Activated CD8-positive, alpha-beta memory T cell treated with anti-CD3 and anti-CD28 coated beads, Interleukin-2, amount 50 U/mL, for 4 hours (primary cell): ENCODE data around the gene NCOA1.
"Not testable (repeated sequence)": the region's sequence is repeated elsewhere in the genome, so short reads cannot be mapped to it uniquely, and the experiment has no call there.

Experiments used
- DNase-seq: peaks from one replicate; pipeline ENCODE4 v3.0.0-alpha.2; 2020

Gene NCOA1

DNA sequence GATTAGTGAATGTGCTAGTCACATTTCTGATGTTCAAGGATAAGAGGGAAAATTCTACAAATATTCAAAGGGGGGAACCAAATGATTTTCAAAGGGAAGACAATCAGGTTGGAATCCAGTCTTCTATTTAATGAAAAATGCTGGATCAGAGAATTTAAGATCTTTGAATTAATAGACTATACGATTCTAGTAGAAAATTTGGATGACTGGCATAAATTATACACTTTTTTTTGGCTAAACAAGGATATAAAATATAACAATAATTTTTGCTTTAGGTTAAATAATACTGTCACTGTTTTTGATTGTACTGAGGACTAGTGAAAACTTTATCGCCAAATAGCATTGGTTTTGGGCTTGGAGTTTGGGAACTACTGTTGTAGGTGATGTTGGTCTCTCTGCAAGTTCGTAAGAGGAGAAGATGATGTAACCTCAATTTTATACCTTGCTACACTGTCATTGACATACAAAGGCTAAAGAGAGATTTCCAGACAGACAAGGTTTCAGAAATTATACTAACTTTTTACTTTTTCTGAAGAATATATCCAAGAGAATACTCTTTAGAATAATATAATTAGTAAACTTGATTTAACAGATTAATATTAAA, 51.3 kb downstream of the NCOA1 start:
- no peak for DNase-seq

DNA sequence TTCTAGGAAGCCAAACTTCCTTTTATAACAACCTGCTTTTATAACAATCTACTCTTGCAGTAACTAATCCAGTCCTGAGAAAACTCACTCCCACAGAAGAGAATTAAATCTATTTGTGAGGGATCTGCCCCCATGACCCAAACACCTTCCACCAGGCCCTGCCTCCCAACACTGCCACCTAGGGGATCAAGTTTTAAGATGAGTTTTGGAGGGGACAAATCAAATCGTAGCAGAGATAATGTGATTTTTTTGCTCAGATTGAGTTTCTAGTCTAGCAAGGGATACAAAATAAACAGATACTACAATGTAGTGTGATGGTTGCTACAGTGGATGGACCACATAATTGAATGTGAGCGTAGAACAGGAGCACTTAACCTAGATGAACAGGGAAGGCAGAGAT, 52.2 kb downstream of the NCOA1 start:
- no peak for DNase-seq

DNA sequence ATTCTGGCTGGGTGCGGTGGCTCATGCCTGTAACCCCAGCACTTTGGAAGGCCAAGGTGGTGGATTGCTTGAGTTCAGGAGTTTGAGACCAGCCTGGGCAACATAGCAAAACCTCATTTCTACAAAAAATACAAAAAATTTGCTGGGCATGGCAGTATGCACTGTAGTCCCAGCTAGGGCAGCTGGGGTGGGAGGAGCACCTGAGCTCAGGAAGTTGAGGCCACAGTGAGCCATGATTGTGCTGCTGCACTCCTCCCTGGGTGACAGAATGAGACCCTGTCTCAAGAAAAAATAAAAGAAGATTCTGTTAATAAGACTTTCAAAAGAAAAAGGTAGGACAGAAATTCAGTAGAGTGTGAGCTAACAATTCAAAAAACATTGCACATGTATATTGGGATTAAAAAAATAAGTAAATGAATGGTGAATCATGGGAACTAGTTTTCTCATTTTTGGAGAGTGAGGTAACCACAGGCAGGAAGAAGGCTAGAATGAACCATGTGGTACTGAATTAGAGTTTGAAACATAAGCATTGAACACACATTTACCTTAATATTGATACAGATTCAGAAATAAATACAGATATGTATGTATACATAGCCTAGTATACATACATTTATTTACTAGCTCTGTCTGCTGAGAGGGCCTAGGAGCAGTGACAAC, 53.5 kb downstream of the NCOA1 start:
- DNase-seq = no peak

DNA sequence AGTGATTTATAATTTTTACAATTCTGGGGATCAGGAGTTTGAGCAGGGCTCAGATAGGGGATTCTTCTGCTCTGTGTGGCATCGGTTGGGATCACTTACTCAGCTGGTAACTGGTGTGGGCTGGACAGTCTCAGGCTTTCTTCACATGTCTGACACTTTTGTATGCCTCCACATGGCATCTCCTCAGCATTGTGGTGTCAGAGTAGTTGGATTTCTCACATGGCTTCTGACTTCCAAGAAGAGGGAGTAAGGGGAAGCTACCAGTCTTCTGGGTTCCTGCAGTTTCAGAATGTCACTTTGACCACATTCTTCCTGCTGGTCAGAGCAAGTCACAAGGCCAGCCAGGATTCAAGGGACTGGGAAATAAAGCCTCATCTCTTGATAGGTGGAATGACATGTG, 55.6 kb downstream of the NCOA1 start:
- no peak for DNase-seq

DNA sequence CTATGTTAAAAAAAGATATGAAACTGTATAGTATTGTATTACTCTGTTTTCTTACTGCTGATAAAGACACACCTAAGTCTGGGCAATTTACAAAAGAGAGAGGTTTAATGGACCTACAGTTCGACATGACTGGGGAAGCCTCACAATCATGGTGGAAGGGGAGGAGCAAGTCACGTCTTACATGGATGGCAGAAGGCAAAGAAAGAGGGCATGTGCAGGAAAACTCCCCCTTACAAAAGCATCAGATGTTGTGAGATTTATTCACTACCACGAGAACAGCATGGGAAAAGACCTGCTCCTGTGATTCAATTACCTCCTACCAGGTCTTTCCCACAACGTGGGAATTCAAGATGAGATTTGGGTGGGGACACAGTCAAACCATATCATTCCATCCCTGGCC, 57.0 kb downstream of the NCOA1 start:
- no peak for DNase-seq

DNA sequence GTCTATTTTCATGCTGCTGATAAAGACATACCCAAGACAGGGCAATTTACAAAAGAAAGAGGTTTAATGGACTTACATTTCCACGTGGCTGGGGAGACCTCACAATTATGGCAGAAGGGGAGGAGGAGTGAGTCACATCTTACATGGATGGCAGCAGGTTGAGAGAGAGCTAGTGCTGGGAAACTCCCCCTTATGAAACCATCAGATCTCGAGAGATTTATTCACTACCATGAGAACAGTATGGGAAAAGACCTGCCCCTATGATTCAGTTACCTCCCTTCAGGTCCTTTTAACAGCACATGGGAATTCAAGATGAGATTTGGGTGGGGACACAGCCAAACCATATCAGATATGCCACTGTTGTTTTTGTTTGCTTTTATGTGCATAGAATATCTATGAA, 59.2 kb downstream of the NCOA1 start:
- not testable (repeated sequence) for DNase-seq

DNA sequence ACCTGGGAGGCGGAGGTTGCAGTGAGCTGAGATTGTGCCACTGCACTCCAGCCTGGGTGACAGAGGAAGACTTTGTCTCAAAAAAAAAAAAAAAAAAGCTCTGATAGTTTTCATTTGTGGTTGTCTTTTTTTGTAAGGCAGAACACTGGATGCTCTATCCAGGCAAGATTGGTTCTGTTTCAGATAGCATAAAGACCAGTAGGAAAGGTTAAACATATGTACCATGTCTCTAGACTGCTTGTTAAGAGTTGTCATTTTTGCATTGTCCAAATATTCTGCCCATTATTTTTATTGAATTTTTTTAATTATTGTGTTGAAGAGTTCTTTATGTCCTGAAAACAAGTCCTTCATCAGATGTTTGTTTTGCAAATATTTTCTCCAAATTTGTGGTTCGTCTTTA, 60.0 kb downstream of the NCOA1 start:
- no peak for DNase-seq

DNA sequence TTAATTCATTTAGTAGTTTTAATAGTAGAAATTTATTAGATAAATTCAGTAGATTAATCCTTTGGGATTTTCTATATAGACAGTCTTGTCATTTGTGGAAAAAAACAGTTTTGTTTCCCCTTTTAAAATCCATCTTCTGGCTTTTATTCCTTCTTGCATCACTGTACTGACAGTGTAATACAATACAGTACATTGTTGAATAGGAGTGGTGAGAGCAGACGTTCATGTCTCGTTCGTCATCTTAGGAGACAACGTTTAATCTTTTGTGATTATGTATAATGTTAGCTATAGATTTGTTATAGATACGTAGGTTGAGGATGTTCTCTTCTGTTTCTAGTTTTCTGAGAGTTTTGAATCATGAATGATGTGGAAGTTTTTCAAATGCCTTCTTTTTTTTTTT, 61.8 kb downstream of the NCOA1 start:
- DNase-seq = no peak

DNA sequence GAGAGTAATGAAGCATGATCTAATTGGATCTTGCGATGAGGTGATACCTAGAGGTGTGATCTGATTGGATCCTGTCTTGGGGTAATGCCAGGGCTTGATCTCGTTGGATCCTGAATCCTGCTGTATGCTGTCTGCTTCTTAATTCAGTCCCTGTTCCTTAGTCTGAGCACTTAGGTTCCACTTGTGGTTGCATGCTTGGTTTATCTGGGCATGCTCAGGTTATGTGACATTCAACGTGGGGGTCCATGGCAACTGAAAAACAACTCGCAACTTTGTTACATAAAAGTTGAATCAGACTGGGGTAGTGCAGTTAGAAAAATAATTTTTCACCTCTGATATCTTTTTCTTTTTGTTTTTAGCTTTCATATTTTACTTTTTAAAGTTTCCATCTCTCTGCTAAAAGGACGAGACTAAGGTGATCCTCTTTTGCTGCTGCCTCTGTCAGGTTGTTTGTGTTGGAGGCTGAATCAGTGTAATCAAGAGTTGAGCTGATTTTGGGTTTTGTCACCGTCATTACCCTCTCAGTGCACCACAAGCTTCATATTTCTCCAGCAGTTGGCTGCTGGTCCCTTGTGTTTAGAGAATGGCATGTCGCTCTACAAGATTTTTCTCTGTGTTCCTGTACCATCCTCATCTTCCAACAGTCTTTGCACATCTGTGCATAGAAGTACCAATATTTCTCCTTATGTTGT, 67.9 kb downstream of the NCOA1 start:
- no peak for DNase-seq

DNA sequence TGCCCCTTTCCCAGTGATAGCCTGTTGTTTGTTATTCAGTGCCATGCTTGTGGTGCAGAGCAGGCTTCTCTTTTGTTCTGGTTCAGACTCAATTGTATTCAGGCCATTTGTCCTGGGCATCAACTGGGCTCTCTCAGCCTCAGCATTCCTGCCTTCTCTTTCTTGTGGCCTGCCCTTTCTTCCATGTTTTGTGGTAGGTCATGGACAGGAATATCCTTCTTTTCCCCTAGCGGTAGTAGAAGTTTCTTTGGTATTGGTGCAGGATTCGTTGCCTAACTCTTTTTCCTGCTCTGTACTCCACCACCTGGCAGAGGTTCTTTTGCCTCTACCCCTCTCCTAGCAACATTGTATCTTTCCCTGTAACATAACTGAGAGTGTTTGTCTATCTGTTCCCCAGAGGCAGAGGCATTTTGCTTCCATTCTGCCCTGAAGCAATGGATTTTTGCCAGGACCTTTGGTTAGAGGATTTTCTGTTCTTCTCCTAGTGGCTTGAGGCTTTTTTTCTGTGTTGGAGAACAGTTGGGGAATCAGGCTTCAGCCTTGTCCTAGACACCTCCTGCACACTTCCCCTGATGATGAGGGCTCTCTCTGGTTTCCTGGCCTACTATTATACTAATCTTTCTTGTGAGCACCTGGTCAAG, 68.5 kb downstream of the NCOA1 start:
- DNase-seq = no peak

DNA sequence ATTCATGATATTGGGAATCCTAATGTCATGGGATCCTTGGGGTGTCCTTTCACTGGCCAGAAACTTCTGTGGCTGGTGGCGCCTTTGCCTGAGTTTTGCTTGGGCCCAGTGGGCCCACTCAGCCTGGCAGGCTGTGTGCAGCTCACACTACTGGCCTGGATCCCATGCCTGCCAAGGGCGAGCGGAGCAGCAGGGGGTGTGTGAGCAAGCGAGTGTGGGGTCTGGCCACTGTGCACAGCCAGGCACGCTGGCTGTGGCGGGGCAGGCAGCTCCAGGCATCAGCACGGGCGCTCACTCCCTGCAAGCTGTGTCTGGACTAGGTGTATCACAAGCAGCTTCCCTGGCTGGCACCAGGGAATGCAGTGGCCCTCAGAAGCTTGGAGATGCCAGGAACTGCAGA, 74.5 kb downstream of the NCOA1 start:
- DNase-seq = no peak

DNA sequence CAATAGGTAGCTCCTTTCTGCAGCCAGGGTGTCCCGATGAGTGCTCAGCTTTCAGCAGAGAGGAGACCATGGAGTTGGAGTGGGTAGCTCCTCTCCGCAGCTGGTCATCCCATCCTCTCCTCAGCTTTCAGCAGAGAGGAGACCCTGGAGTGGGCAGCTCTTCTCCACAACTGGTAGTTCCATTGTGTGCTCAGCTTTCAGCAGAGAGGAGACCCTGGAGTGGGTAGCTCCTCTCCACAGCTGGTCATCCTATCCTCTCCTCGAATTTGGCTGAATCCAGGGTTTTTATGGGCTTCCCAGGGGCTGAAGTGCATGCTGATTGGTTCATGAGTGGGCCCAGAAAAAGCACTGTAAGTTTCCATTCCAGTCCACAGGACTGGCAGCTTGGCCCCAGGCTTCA, 75.2 kb downstream of the NCOA1 start:
- no peak for DNase-seq

DNA sequence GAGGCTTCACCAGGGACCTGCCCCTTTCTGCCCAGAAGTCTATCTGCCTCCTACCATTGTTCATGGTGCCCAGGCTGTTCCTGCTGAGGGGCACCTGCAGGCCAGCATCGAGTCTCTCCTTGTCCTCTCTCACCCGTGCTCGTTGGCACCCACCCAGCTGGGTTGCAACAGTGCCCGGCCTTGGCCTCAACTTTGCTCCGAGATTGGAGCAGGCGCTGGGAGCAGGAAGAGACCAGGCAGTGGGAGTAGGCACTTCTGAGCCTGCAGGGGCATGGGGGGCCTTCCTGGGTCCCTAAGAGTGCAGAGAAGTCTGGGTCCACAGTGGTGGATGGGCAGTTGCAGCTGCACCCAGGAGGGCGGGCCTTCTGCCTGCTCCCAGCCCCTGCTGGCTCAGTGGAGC, 75.6 kb downstream of the NCOA1 start:
- no peak for DNase-seq

DNA sequence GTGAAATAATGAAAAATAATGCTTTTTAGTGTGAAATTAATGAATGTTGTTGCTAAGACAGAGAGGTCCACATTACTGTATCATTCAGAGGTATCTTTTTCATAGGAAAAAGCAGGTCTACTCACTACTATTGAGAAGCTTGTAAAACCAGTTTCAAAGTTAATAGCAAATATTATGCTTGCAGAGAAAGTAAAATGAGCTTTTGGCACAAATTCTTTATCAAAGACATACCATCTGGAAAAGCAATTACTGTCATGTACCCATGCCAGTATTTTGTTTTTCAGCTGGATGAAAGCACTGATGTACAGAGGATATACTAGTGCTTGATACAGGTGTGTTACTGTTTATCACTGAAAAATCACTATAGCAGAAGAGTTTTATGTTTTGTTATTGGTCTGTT, 77.5 kb downstream of the NCOA1 start:
- DNase-seq = no peak

DNA sequence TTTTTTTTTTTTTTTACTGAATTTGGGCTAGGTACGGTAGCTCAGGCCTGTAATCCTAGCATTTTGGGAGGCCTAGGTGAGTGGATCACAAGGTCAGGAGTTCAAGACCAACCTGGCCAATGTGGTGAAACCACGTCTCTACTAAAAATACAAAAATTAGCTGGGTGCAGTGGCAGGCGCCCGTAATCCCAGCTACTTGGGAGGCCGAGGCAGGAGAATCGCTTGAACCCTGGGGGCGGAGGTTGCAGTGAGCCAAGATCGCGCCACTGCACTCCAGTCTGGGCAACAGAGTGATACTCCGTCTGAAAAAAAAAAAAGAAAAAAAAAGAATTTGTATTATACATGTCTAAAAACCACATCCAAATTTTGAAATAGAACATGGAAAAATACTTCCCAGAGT, 78.5 kb downstream of the NCOA1 start:
- not testable (repeated sequence) for DNase-seq

DNA sequence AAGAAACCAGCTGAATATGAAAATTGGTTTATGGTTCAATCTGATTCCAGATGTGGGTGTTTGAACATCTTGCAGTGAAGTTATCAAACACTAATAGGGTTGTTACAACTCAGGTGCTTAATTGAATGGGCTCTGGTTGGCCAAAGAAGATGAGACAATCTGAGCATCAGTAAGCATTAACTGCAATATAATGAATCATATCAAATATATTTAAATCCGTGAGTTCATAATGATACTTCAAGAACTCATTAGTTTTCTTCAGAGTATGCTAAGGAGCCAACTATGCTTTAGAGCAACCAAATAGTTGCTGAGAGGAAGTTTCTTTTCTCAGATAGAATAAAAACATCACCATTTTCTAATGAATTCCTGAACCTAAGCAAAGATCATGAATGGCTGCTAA, 79.2 kb downstream of the NCOA1 start:
- no peak for DNase-seq

DNA sequence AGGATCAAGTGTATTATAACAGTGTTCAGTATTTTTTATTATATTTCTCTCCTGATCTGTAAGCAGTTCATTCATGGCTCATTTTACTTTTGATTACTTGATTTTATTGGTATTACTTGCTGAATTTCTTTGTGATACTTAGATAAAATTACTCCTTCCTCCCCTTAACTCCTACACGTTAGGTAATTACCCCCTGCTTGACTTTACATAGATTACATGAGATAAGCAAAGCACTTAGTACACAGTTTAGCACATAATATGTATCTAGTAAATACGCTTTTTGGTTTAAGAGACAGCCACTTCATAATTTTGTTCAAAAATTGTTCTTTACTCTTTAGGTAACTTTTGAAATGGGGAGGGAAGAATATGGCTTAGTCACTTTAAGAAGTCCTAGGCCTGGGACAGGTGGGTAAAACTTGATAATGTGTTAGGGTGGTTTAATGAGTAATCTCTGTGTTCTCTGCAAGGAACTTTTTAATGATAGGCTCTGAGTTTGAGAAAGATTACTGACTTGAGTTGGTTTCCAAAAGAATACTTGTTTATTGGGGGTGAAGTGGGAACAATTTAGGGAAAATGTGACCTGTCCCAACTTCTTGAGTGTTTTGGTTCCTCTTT, 80.9 kb downstream of the NCOA1 start:
- no peak for DNase-seq

DNA sequence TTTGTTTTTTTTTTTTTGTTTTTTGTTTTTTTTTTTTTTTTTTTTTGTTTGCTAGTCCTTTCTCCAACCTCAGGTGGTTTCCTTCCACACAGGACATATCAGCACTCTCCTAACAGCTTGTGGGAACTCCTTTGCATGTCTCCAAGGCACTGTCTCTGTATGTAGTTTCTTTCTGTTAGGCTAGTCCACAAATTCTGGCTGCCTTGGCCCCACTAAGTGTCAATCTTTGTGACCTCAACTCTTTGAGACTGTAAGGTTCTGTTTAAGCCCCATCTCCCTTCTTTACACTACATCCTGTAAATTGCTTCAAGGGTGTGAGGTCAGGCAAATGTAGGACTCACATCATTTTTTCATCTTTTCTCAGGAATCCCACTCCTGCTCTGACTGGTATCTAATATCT, 85.1 kb downstream of the NCOA1 start:
- no peak for DNase-seq

DNA sequence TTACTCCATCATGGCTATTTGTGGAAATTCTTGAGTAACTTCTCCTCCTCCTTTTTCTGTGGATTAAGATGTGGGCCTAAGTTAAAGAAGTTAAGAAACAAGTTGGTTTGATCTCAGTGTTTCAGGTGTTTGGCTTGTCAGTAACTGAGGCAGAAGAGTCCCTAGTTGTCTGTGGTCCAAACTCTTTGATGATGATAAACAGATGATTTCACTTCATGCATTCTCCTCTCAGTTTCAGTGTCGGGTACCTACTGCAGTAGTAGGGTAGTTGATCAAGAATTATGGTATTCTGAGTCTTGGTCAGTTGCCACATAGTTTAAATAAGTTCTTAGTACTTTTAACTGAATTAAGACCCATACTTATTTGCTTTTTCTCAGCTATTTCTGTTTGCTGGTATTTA, 85.6 kb downstream of the NCOA1 start:
- DNase-seq = no peak

DNA sequence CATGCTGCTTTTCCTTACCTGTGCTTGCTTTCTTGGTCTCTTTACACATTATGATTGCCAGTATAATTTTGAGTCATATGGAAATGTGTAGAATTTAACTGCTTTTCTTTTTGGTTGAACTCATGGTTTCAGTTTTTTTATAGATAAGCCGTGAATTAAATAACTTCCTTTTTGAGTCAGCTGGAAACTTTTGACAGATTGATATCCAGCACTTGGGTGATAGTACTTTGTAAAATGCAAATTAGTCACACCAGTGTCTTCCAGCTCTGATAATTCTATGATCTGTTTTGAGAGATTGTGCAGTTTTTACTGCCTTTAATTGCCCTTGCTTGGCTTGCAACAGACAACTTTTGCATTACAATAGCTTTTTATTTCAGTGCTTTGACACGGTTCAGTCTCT, 86.4 kb downstream of the NCOA1 start:
- DNase-seq = no peak

DNA sequence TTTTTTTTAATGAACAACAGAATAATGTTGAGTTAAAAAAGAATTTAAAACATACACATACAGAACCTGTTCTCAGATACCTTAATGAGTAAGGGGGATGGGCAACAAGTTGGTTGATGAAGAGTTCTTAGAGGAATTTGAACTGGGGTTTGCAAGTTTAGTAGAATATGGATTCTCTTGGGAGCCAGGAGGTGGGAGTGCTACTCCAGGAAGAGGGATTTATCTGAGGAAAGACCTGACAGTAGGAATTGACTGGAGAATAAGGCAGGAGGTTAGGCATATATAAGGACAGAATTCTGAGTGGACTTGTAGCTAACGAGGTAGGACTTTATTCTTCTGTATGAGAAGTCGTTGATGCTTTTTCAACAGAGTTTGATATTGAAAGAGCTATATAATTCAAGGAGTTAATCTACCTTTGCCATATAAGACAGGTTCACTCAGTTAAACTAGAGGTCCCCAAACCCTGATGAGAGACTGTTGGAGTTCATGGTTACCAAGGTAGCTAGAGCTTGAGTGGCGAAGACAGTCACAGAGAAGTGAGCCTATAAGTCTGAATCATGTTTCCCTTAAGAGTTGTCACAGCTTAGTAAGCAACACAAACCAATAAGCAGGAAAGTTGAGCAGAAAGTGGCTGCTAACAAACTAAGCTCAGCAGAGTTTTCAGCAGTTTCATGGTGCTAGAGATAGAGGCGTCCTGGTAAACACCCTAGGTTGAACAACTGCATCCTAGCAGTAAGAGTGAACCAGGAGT, 88.2 kb downstream of the NCOA1 start:
- no peak for DNase-seq

DNA sequence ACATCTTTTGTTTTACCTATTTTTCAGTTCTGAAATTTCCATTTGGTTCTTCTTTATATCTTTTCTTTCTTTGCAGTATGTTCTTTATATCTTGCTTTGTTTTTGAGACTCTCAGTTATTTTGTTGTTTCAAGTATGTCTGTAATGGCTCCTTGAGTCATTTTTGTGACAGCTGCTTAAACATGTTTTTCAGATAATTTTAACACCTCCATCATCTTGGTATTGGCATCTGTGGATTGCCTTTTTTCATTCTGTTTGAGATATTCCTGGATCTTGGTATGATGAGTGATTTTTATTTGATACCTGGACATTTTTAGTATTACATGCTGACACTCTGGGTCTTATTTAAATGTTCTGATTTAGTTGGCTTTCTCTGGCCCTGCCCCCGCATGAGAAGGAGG, 89.5 kb downstream of the NCOA1 start:
- no peak for DNase-seq

DNA sequence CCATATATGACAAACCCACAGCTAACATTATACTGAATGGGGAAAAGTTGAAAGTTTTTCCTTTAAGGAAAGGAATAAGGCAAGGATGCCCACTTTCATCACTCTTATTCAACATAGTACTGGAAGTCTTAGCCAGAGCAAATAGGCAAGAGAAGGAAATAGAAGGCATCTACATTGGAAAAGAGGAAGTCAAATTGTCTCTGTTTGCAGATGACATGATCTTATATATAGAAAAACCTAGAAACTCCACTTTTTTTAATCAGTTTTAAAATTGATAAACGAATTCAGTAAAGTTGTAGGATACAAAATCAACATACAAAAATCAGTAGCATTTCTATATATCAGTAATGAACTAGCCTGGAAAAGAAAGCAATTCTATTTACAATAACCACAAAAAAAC, 90.9 kb downstream of the NCOA1 start:
- not testable (repeated sequence) for DNase-seq
